ENCODE data around the gene ST6GAL1.

DNA sequence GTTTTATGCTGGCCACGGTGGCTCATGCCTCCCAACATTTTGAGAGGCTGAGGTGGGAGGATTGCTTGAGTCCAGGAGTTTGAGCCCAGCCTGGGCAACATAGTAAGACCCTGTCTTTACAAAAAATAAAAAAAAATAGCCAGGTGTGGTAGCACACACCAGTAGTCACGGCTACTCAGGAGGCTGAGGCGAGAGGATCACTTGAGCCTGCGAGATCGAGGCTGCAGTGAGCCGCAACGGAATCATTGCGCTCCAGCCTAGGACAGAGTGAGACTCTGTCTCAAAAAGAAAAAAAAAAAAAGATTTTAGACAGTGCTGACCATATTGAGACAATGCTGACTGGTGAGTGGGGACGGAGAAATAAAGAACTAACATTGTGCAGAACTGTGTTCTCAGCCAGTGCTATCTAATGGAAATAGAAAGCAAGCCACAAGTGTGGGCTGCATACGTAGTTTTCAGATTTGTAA is 67.2 kb downstream of the ST6GAL1 start:
- no peak for TF ChIP-seq SUZ12 (IDR thresholded peaks at IDR 0.05; ENCODE audit: extremely low read depth, insufficient read depth, insufficient read length)
- TF ChIP-seq ZNF274 (IDR thresholded peaks at IDR 0.05; ENCODE audit: low read depth, low read length): no peak
- no peak for TF ChIP-seq YY1 (IDR thresholded peaks at IDR 0.05; ENCODE audit: insufficient read depth, insufficient read length)
